Measurements from ENCODE around the gene AGRN. TPM values are rescaled to one million over a fixed set of nuclear protein-coding genes. Genes with fewer than 3 reads are reported as not detected.

AGRN gene
- total RNA-seq, 5 donors from 2014 or later (not counting 1 experiment from before 2014, with no cell fraction given): 6.0 to 16.3 (median 9.9) TPM

DNA sequence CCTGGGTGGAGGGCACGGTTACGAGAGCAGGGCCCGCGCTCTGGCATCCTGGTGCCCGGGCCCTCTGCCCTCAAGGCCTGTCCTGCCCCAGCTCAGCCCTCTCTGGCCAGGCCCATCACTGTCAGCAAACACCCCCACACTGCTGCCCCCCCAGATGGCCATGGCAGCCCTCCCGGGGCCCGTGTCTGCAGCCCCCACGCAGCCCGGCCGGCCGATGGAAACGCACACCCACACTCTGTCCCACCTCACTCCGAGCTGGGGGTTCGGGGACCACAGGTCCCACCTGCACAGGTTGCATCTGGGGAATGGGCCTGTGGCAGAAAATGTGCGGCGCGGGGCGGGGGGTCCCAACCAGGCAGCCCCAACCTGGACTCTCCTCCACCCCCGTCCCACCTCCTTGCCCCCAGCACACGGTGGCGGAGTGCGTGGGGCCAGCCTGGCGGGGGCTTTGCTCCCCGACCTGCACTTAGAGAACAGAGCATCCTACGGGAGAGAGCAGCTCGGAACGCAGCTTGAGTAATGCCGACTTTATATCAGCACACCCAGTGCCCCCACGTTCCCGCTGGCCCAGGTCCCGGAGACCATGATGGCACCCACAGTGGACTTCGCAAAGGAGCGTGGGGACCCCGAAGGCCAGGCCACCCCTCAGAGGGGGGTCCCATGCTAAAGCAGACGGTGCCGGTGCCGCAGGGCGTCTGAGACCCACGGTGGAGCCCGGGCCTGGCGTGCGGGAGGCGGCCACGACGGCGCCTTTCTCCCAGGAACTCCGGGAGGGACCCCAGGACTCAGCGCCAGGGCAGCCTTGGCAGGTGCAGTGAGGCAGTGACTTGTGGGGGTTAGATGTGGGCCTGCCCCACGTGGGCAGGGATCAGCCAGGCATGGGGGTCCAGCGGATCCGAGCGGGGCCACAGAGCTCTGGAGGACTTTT lies 61.7 kb downstream of the AGRN start:
- no peak for DNase-seq
- Mint-ChIP-seq H3K4me1 (peaks cover 0 to 4% (median 2%) of the 10 kb centered on the region in 3 donors), H3K27ac (no peak overlapping the region), H3K36me3 (peaks cover 8% of the 10 kb centered on the region), H3K27me3 (no peaks in the 10 kb centered on the region), H3K9me3 (no peaks in the 10 kb centered on the region), H3K4me3 (no peak overlapping the region)
- Histone ChIP-seq H3K36me3 (ENCODE audit: control insufficient read depth in 2 of 2, extremely low read depth in 1 of 2, insufficient read depth in 1 of 2, low read length in 1 of 2) (peaks cover 0 to 3% of the 10 kb centered on the region in 2 donors), H3K27me3 (replicated peaks in 1 of 2; ENCODE audit: control insufficient read depth in 2 of 2, extremely low read depth in 1 of 2, insufficient read depth in 2 of 2, low read length in 1 of 2) (peaks cover 0 to 17% of the 10 kb centered on the region in 2 experiments), H3K9me3 (no peaks in the 10 kb centered on the region), H3K27ac (ENCODE audit: low read length) (no peak overlapping the region), H3K4me3 (ENCODE audit: control insufficient read depth in 1 of 2, extremely low read depth in 1 of 2, low read length in 1 of 2) (no peak overlapping the region), H3K4me1 (ENCODE audit: control insufficient read depth in 1 of 2, extremely low read depth in 1 of 2, insufficient read depth in 2 of 2, low read length in 2 of 2) (peaks cover 2 to 13% of the 10 kb centered on the region in 2 experiments)
- CTCF ChIA-PET: no interaction called here
- POLR2A ChIA-PET: no interaction called here
- WGBS (ENCODE audit: insufficient coverage): 90% methylated on average over 23 of the region's 52 CpGs
- ATAC-seq (replicated peaks in 1 of 4): no peak

DNA sequence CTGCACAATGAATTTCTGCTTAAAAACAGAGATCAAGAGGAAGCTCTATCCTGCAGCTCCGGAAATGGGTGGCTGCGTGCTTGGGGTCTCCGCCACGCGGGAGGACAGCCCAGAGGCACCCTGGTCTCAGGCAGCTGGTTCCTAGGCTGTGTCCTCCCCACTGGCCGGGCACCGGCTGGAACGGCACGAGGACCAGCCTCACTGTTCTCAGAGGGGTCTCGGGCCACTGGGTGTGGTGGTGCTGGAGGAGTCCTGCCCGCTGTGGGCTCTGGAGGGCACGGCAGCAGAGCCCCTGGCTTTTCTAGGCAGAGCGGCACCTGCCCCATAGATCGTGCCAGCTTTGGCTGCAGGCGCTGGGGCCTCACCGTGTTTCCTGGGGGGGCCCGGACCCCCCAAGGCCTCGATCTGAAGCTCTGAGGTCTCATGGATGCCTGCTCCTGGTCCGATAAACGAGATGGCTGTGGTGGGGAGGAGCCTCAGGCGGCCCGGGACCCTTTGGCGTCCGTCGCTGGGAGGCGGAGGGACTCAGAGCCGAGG lies 62.4 kb downstream of the AGRN start:
- Mint-ChIP-seq H3K4me1 (peaks cover 0 to 4% (median 2%) of the 10 kb centered on the region in 3 donors), H3K9me3 (no peaks in the 10 kb centered on the region), H3K36me3 (peaks cover 10% of the 10 kb centered on the region), H3K27ac (no peak overlapping the region), H3K4me3 (no peak overlapping the region), H3K27me3 (no peaks in the 10 kb centered on the region)
- no peak overlapping the region for H3K4me3 ChIP-seq (ENCODE audit: control insufficient read depth in 1 of 2, extremely low read depth in 1 of 2, low read length in 1 of 2)
- H3K9me3 ChIP-seq: no peaks in the 10 kb centered on the region
- CTCF ChIA-PET: no interaction called here
- ATAC-seq (replicated peaks in 1 of 4) (no peak), DNase-seq (no peak)
- 89% methylated on average over 26 of the region's 27 CpGs for WGBS (ENCODE audit: insufficient coverage)
- peaks cover 0 to 17% of the 10 kb centered on the region in 2 experiments for H3K27me3 ChIP-seq (replicated peaks in 1 of 2; ENCODE audit: control insufficient read depth in 2 of 2, extremely low read depth in 1 of 2, insufficient read depth in 2 of 2, low read length in 1 of 2)
- peaks cover 2 to 13% of the 10 kb centered on the region in 2 experiments for H3K4me1 ChIP-seq (ENCODE audit: control insufficient read depth in 1 of 2, extremely low read depth in 1 of 2, insufficient read depth in 2 of 2, low read length in 2 of 2)
- H3K36me3 ChIP-seq (ENCODE audit: control insufficient read depth in 2 of 2, extremely low read depth in 1 of 2, insufficient read depth in 1 of 2, low read length in 1 of 2): peaks cover 0 to 3% of the 10 kb centered on the region in 2 donors
- POLR2A ChIA-PET: no interaction called here
- H3K27ac ChIP-seq (ENCODE audit: low read length): no peak overlapping the region

DNA sequence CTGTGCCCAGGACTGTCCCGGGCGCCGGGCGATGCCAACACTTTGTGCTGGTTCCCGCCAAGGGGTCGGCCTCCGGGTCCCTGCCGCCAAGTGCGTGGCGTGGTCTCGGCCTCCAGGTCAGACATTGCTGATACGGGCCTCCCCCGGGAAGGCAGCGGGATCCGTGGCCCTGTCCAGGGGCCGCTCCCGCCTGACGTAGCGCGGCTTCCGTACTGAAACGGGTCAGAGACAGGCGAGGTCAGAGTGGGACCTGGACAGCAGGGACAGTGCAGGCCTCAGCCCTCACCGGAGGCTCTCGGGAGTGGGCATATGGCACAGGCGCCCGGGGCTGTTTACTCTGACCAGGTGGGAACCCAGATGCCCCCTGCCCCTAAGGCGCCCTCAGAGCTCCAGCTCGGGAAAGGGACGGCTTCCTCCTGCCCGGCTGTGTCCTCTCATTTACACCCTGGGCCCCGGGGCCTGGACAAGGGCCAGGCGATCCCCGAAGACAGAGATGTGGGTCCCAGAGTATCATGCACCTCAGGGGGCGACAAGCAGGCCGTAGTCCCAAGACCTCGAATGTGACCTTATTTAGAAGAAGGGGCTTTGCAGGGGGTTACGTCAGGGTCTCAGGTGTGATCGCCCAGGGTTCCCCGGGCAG lies 63.0 kb downstream of the AGRN start:
- H3K36me3 Mint-ChIP-seq: peaks cover 10% of the 10 kb centered on the region
- Histone ChIP-seq H3K9me3 (no peaks in the 10 kb centered on the region), H3K27me3 (replicated peaks in 1 of 2; ENCODE audit: control insufficient read depth in 2 of 2, extremely low read depth in 1 of 2, insufficient read depth in 2 of 2, low read length in 1 of 2) (peaks cover 0 to 17% of the 10 kb centered on the region in 2 experiments), H3K27ac (ENCODE audit: low read length) (no peak overlapping the region), H3K4me3 (ENCODE audit: control insufficient read depth in 1 of 2, extremely low read depth in 1 of 2, low read length in 1 of 2) (no peak overlapping the region), H3K4me1 (ENCODE audit: control insufficient read depth in 1 of 2, extremely low read depth in 1 of 2, insufficient read depth in 2 of 2, low read length in 2 of 2) (peaks cover 2 to 13% of the 10 kb centered on the region in 2 experiments), H3K36me3 (ENCODE audit: control insufficient read depth in 2 of 2, extremely low read depth in 1 of 2, insufficient read depth in 1 of 2, low read length in 1 of 2) (peaks cover 0 to 3% of the 10 kb centered on the region in 2 donors)
- WGBS (ENCODE audit: insufficient coverage): 95% methylated on average over 37 of the region's 40 CpGs
- peaks cover 0 to 4% (median 2%) of the 10 kb centered on the region in 3 donors for H3K4me1 Mint-ChIP-seq
- CTCF ChIA-PET: no interaction called here
- H3K27ac Mint-ChIP-seq: no peak overlapping the region
- no peaks in the 10 kb centered on the region for H3K27me3 Mint-ChIP-seq
- DNase-seq (no peak), ATAC-seq (replicated peaks in 1 of 4) (no peak)
- H3K4me3 Mint-ChIP-seq: no peak overlapping the region
- POLR2A ChIA-PET: no interaction called here
- no peaks in the 10 kb centered on the region for H3K9me3 Mint-ChIP-seq

GRCh38 chr1:1083416-1084371 lies 63.8 kb downstream of the AGRN start:
- peaks cover 0 to 4% (median 2%) of the 10 kb centered on the region in 3 donors for H3K4me1 Mint-ChIP-seq
- H3K27me3 Mint-ChIP-seq: no peaks in the 10 kb centered on the region
- 93% methylated on average over 38 of the region's 43 CpGs for WGBS (ENCODE audit: insufficient coverage)
- Histone ChIP-seq H3K4me1 (ENCODE audit: control insufficient read depth in 1 of 2, extremely low read depth in 1 of 2, insufficient read depth in 2 of 2, low read length in 2 of 2) (peaks cover 2 to 13% of the 10 kb centered on the region in 2 experiments), H3K27me3 (replicated peaks in 1 of 2; ENCODE audit: control insufficient read depth in 2 of 2, extremely low read depth in 1 of 2, insufficient read depth in 2 of 2, low read length in 1 of 2) (peaks cover 0 to 17% of the 10 kb centered on the region in 2 experiments), H3K4me3 (ENCODE audit: control insufficient read depth in 1 of 2, extremely low read depth in 1 of 2, low read length in 1 of 2) (no peak overlapping the region), H3K27ac (ENCODE audit: low read length) (no peak overlapping the region), H3K9me3 (no peaks in the 10 kb centered on the region), H3K36me3 (ENCODE audit: control insufficient read depth in 2 of 2, extremely low read depth in 1 of 2, insufficient read depth in 1 of 2, low read length in 1 of 2) (peaks cover 0 to 3% of the 10 kb centered on the region in 2 donors)
- H3K4me3 Mint-ChIP-seq: no peak overlapping the region
- ATAC-seq (replicated peaks in 1 of 4) (no peak), DNase-seq (no peak)
- ChIA-PET POLR2A (no interaction called here), CTCF (no interaction called here)
- peaks cover 10% of the 10 kb centered on the region for H3K36me3 Mint-ChIP-seq
- no peaks in the 10 kb centered on the region for H3K9me3 Mint-ChIP-seq
- no peak overlapping the region for H3K27ac Mint-ChIP-seq

DNA sequence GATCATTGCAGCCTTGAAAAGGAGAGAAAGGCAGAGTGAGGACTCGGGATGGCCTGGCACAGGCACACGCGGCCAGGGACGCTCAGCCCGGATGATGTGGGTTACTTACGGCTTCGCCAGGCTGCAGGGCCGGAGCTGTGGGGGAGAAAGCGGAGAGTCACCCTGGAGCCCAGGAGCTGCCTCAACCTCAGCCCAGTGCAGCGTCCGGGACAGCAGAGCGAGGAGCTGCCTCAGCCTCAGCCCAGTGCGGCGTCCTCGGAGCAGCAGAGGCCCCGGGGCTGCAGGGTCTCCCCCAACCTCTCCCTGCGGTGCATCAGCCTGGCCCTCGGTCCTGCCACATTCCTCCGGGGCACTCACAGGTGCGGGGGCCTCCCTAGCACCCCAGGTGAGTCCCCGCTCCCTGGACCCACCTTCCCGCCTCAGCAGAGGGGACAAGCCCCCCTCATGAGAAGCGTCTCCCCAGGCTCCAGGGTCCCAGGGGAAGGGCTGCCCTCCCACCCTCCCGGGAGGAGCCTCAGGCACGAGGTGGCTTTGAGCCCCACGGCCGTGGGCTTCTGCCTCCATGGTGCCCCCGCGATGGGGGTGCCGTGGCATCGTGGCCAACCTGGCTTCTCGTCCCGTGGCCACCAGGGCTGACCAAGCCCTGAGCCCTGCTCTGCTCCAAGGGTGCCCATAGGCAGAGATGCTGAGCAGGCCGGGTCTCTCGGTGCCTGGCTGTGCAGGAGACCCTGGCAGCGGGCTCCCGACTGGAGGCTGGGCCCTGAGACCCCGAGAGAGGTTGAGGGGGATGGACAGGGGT lies 64.7 kb downstream of the AGRN start:
- no peaks in the 10 kb centered on the region for H3K27me3 Mint-ChIP-seq
- CTCF ChIA-PET: interaction anchor here in 1 of 2 donors (0.6 kb wide), 1 partner anchor 180 kb away, joined by 4 read pairs; no protein-coding TSS in a partner anchor
- H3K9me3 Mint-ChIP-seq: no peaks in the 10 kb centered on the region
- 92% methylated on average over 36 of the region's 38 CpGs for WGBS (ENCODE audit: insufficient coverage)
- Histone ChIP-seq H3K4me3 (ENCODE audit: control insufficient read depth in 1 of 2, extremely low read depth in 1 of 2, low read length in 1 of 2) (no peak overlapping the region), H3K27ac (ENCODE audit: low read length) (no peak overlapping the region), H3K36me3 (ENCODE audit: control insufficient read depth in 2 of 2, extremely low read depth in 1 of 2, insufficient read depth in 1 of 2, low read length in 1 of 2) (peaks cover 0 to 3% of the 10 kb centered on the region in 2 donors), H3K27me3 (replicated peaks in 1 of 2; ENCODE audit: control insufficient read depth in 2 of 2, extremely low read depth in 1 of 2, insufficient read depth in 2 of 2, low read length in 1 of 2) (peaks cover 0 to 12% of the 10 kb centered on the region in 2 experiments), H3K9me3 (no peaks in the 10 kb centered on the region), H3K4me1 (ENCODE audit: control insufficient read depth in 1 of 2, extremely low read depth in 1 of 2, insufficient read depth in 2 of 2, low read length in 2 of 2) (peaks cover 1 to 9% of the 10 kb centered on the region in 2 experiments)
- H3K4me3 Mint-ChIP-seq: no peak overlapping the region
- ATAC-seq (replicated peaks in 1 of 4) (no peak), DNase-seq (no peak)
- peaks cover 0 to under 1% (median 0%) of the 10 kb centered on the region in 3 donors for H3K4me1 Mint-ChIP-seq
- peaks cover 10% of the 10 kb centered on the region for H3K36me3 Mint-ChIP-seq
- no peak overlapping the region for H3K27ac Mint-ChIP-seq
- POLR2A ChIA-PET: no interaction called here
